ENCODE data around the gene HS2ST1.

- TF ChIP-seq POLR2A (IDR thresholded peaks at IDR 0.05) (no peak), CTCF (IDR thresholded peaks at IDR 0.05) (no peak), EP300 (IDR thresholded peaks at IDR 0.05) (no peak)
These were observed 245.0 kb downstream of the HS2ST1 start for GRCh38 chr1:87159378-87159915.

Measured in ovary (tissue), 3 donors.